ENCODE results near the gene SLC39A9. TPM values are rescaled to one million over a fixed set of nuclear protein-coding genes. Genes with fewer than 3 reads are reported as not detected.

Gene SLC39A9
- total RNA-seq, 1 experiment from 2014 or later = 63.4 TPM

GRCh38 chr14:69373104-69373503, 25.4 kb upstream of the SLC39A9 start:
- POLR2A ChIA-PET = no interaction called here
- H3K4me1 ChIP-seq (ENCODE audit: control insufficient read depth, insufficient read depth, low read length) = no peaks in the 10 kb centered on the region
- DNase-seq (ENCODE audit: low read depth, low spot score) = no peak
- in situ Hi-C loops (cut with HindIII; ENCODE audit: low pct_unique_long_range_greater_than_20kb, low sequenced_read_pairs) (no loop called here), intact Hi-C loops (cut with micrococcal nuclease; ENCODE audit: unreplicated experiment) (no loop called here)
- TF ChIP-seq SIN3A (IDR thresholded peaks at IDR 0.05; ENCODE audit: borderline replicate concordance, insufficient read depth, low read depth, low read length) (no peak), POLR2AphosphoS5 (IDR thresholded peaks at IDR 0.05; ENCODE audit: low read depth, low read length) (no peak), REST (IDR thresholded peaks at IDR 0.05; ENCODE audit: insufficient read depth in 1 of 2, low read depth in 2 of 2, low read length in 1 of 2) (no peak), TCF7L2 (IDR thresholded peaks at IDR 0.05; ENCODE audit: low read depth, low read length) (no peak), CTCF (IDR thresholded peaks at IDR 0.05) (no peak)
- CTCF ChIA-PET = no interaction called here
- no peaks in the 10 kb centered on the region for H3K9me3 ChIP-seq (ENCODE audit: control insufficient read depth, insufficient read depth, low read depth, low read length)
- no peak overlapping the region for H3K27ac ChIP-seq (ENCODE audit: low read length)
- ATAC-seq = no peak
- peaks cover 2% of the 10 kb centered on the region; the same call in 1 of the 2 replicates for H3K36me3 ChIP-seq (ENCODE audit: control insufficient read depth, insufficient read depth, low read length)
- no peaks in the 10 kb centered on the region for H3K27me3 ChIP-seq (ENCODE audit: control insufficient read depth, insufficient read depth, low read length)
- no peak overlapping the region for H3K4me3 ChIP-seq (ENCODE audit: low read depth in 2 of 2, low read length in 2 of 2)
- no TSS peak for BruUV-seq (replicated peaks)

- in situ Hi-C loops (cut with HindIII; ENCODE audit: low pct_unique_long_range_greater_than_20kb, low sequenced_read_pairs) (no loop called here), intact Hi-C loops (cut with micrococcal nuclease; ENCODE audit: unreplicated experiment) (no loop called here)
- Histone ChIP-seq H3K4me3 (ENCODE audit: low read depth in 2 of 2, low read length in 2 of 2) (no peak overlapping the region), H3K9me3 (ENCODE audit: control insufficient read depth, insufficient read depth, low read depth, low read length) (no peaks in the 10 kb centered on the region), H3K27ac (ENCODE audit: low read length) (no peak overlapping the region), H3K4me1 (ENCODE audit: control insufficient read depth, insufficient read depth, low read length) (no peaks in the 10 kb centered on the region), H3K36me3 (ENCODE audit: control insufficient read depth, insufficient read depth, low read length) (peaks cover 3% of the 10 kb centered on the region; the same call in 1 of the 2 replicates), H3K27me3 (ENCODE audit: control insufficient read depth, insufficient read depth, low read length) (no peaks in the 10 kb centered on the region)
- CTCF ChIA-PET = no interaction called here
- TF ChIP-seq REST (IDR thresholded peaks at IDR 0.05; ENCODE audit: insufficient read depth in 1 of 2, low read depth in 2 of 2, low read length in 1 of 2) = no peak
- no peak for TF ChIP-seq SIN3A (IDR thresholded peaks at IDR 0.05; ENCODE audit: borderline replicate concordance, insufficient read depth, low read depth, low read length)
- no peak for TF ChIP-seq CTCF (IDR thresholded peaks at IDR 0.05)
- no peak for TF ChIP-seq POLR2AphosphoS5 (IDR thresholded peaks at IDR 0.05; ENCODE audit: low read depth, low read length)
- no peak for TF ChIP-seq TCF7L2 (IDR thresholded peaks at IDR 0.05; ENCODE audit: low read depth, low read length)
- DNase-seq (ENCODE audit: low read depth, low spot score) = no peak
- no TSS peak for BruUV-seq (replicated peaks)
- POLR2A ChIA-PET = no interaction called here
- ATAC-seq = no peak
Observed at GRCh38 chr14:69374235-69374634, 24.3 kb upstream of the SLC39A9 start.

Measured in Panc1 (cell line).